ENCODE data around the gene CDC5L. TPM values are rescaled to one million over a fixed set of nuclear protein-coding genes. Genes with fewer than 3 reads are reported as not detected.

The CDC5L gene
- total and polyA plus RNA-seq, 8 donors = 2.9 to 11.4 (median 7.5) TPM

DNA sequence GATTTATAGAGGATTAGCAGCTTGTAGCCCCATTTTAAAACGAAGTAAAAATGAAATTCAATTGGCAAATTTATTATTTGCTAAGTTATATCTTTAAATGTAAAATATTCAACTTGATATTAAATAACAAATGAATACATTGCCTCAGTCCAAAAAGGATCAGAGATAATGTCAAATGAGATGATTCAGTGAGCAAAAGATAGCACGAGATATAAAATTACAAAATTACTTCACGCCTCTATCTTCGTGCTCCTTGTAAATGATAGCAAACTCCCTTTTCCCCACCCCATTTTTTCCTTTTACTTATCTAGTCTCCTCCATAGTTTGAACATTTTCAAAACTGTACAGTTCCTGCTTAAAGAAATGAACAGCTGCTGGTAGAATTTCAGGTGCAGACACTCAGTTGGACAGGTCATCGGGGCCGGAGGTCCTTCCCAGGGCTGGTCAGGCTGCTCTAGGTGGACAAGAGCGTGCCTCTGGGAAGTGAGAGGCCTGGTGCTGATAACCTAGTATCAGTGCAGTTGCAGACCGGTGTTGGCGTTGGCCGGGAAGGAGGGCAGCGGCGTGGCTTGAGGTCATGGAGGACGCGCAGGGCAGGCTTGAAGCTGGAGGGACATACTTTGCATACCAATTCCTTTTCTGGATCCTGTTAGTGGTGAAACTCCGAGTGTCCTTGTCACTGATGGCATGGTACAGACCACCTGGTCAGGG, 83.9 kb downstream of the CDC5L start:
- H3K4me1 ChIP-seq = peaks cover 0 to 2% (median 0%) of the 10 kb centered on the region in 3 donors
- TF ChIP-seq, protein P1, sequence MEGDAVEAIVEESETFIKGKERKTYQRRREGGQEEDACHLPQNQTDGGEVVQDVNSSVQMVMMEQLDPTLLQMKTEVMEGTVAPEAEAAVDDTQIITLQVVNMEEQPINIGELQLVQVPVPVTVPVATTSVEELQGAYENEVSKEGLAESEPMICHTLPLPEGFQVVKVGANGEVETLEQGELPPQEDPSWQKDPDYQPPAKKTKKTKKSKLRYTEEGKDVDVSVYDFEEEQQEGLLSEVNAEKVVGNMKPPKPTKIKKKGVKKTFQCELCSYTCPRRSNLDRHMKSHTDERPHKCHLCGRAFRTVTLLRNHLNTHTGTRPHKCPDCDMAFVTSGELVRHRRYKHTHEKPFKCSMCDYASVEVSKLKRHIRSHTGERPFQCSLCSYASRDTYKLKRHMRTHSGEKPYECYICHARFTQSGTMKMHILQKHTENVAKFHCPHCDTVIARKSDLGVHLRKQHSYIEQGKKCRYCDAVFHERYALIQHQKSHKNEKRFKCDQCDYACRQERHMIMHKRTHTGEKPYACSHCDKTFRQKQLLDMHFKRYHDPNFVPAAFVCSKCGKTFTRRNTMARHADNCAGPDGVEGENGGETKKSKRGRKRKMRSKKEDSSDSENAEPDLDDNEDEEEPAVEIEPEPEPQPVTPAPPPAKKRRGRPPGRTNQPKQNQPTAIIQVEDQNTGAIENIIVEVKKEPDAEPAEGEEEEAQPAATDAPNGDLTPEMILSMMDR (IDR thresholded peaks at IDR 0.05) = no peak
- WGBS, 2 donors = 80 to 85% methylated on average over 15 of the region's 15 CpGs
- no peak overlapping the region for H3K4me3 ChIP-seq
- no peak overlapping the region for H3K27ac ChIP-seq
- H3K27me3 ChIP-seq = no peaks in the 10 kb centered on the region
- DNase-seq (peak in 1 of 6 donors; percentile 69), ATAC-seq (no peak), FAIRE-seq (no peak)
- no peaks in the 10 kb centered on the region for H3K9me3 ChIP-seq
- intact Hi-C loops (cut with DNase I) = loop anchor here in 2 of 3 donors (10.0 kb wide), 2 partner anchors 1243 to 1453 kb away; no protein-coding TSS in a partner anchor
- no peaks in the 10 kb centered on the region for H3K36me3 ChIP-seq

GRCh38 chr6:44472250-44472945, 84.9 kb downstream of the CDC5L start:
- DNase-seq = no peak
- TF ChIP-seq, protein P1 (IDR thresholded peaks at IDR 0.05) = no peak
- Histone ChIP-seq H3K4me3 (no peak overlapping the region), H3K27me3 (no peaks in the 10 kb centered on the region), H3K4me1 (peaks cover 0 to 2% (median 0%) of the 10 kb centered on the region in 3 donors), H3K9me3 (no peaks in the 10 kb centered on the region), H3K27ac (no peak overlapping the region), H3K36me3 (no peaks in the 10 kb centered on the region)
- no peak for FAIRE-seq
- intact Hi-C loops (cut with DNase I) = loop anchor here in 2 of 3 donors (10.0 kb wide), 2 partner anchors 1242 to 1452 kb away; no protein-coding TSS in a partner anchor
- no peak for ATAC-seq
- 69 to 75% methylated on average over 13 of the region's 13 CpGs for WGBS, 2 donors

GRCh38 chr6:44473393-44474189, 86.1 kb downstream of the CDC5L start:
- H3K9me3 ChIP-seq = no peaks in the 10 kb centered on the region
- no peaks in the 10 kb centered on the region for H3K36me3 ChIP-seq
- FAIRE-seq = no peak
- H3K27ac ChIP-seq = no peak overlapping the region
- WGBS, 2 donors = 79 to 82% methylated on average over 19 of the region's 19 CpGs
- DNase-seq = no peak
- no peaks in the 10 kb centered on the region for H3K27me3 ChIP-seq
- intact Hi-C loops (cut with DNase I) = loop anchor here in 2 of 3 donors (10.0 kb wide), 2 partner anchors 1241 to 1451 kb away; no protein-coding TSS in a partner anchor
- peaks cover 0 to 2% (median 0%) of the 10 kb centered on the region in 3 donors for H3K4me1 ChIP-seq
- TF ChIP-seq, protein P1 (IDR thresholded peaks at IDR 0.05) = no peak
- no peak overlapping the region for H3K4me3 ChIP-seq
- ATAC-seq = no peak

- Histone ChIP-seq H3K4me3 (no peak overlapping the region), H3K4me1 (peaks cover 0 to 2% (median 0%) of the 10 kb centered on the region in 3 donors), H3K9me3 (no peaks in the 10 kb centered on the region), H3K27me3 (no peaks in the 10 kb centered on the region), H3K36me3 (no peaks in the 10 kb centered on the region), H3K27ac (no peak overlapping the region)
- ATAC-seq (no peak), FAIRE-seq (no peak), DNase-seq (no peak)
- intact Hi-C loops (cut with DNase I) = loop anchor here in 2 of 3 donors (10.0 kb wide), 2 partner anchors 1241 to 1451 kb away; no protein-coding TSS in a partner anchor
- TF ChIP-seq, protein P1 (IDR thresholded peaks at IDR 0.05) = no peak
- 66 to 80% methylated on average over 8 to 9 of the region's 9 CpGs for WGBS, 2 donors
These were observed 86.7 kb downstream of the CDC5L start for GRCh38 chr6:44474190-44474631.
